ENCODE data around the gene APOBEC3G. TPM values are rescaled to one million over a fixed set of nuclear protein-coding genes. Genes with fewer than 3 reads are reported as not detected.

The APOBEC3G gene
- total and polyA plus RNA-seq, 2 donors (not counting 1 experiment from before 2014, with no cell fraction given), result 94.2 to 96.6 TPM

GRCh38 chr22:39098026-39098425, 21.0 kb downstream of the APOBEC3G start:
- Mint-ChIP-seq H3K27me3 (no peaks in the 10 kb centered on the region), H3K9me3 (ENCODE audit: insufficient read depth) (no peaks in the 10 kb centered on the region), H3K27ac (peak overlapping the region; percentile 98), H3K4me3 (peak overlapping the region; percentile 53), H3K4me1 (peaks cover 56% of the 10 kb centered on the region)
- no peak overlapping the region for H2AFZ ChIP-seq (ENCODE audit: insufficient read depth, low read depth, low read length, poor library complexity, severe bottlenecking)
- no peaks in the 10 kb centered on the region for H3K36me3 ChIP-seq (replicated peaks in 1 of 2; ENCODE audit: control extremely low read depth in 1 of 2, control insufficient read depth in 1 of 2, extremely low read depth in 1 of 2, insufficient read depth in 2 of 2, low read length in 1 of 2)
- peaks cover 53 to 54% of the 10 kb centered on the region in 2 donors for H3K4me1 ChIP-seq (ENCODE audit: control insufficient read depth in 2 of 2, insufficient read depth in 2 of 2, low read length in 2 of 2)
- peaks cover 5% of the 10 kb centered on the region for H3K79me2 ChIP-seq (ENCODE audit: control insufficient read depth, insufficient read depth, low read length)
- WGBS (ENCODE audit: insufficient coverage), result 59% methylated on average over 3 of the region's 6 CpGs
- H3K9me3 ChIP-seq (ENCODE audit: control extremely low read depth in 1 of 3, control insufficient read depth in 2 of 3, insufficient read depth in 1 of 3, low read length in 2 of 3), result no peaks in the 10 kb centered on the region
- H3K27ac ChIP-seq (ENCODE audit: low read length in 2 of 2), result peak overlapping the region; percentile 95 to 98
- CTCF ChIA-PET, result interaction anchor here (0.6 to 3.8 kb wide), 6 partner anchors 17 to 228 kb away, joined by 3 to 16 read pairs (median 4); no protein-coding TSS in a partner anchor
- peak overlapping the region; percentile 75 for H3K4me2 ChIP-seq (replicated peaks; ENCODE audit: low read depth, low read length, poor library complexity, severe bottlenecking)
- TF ChIP-seq CTCF (IDR thresholded peaks at IDR 0.05) (no peak), EZH2 (IDR thresholded peaks at IDR 0.05; ENCODE audit: borderline replicate concordance, insufficient read depth, low read depth, low read length, poor library complexity, severe bottlenecking) (no peak)
- no peaks in the 10 kb centered on the region for H4K20me1 ChIP-seq (ENCODE audit: control insufficient read depth, insufficient read depth, low read length, poor library complexity, severe bottlenecking)
- no peak overlapping the region for H3K4me3 ChIP-seq (ENCODE audit: control extremely low read depth in 1 of 5, extremely low read depth in 1 of 5, insufficient read depth in 1 of 5, low read depth in 2 of 5, low read length in 4 of 5)
- no peak for ATAC-seq (ENCODE audit: low read depth)
- intact Hi-C loops (cut with micrococcal nuclease), result loop anchor here (2.0 kb wide), 2 partner anchors 17 to 31 kb away; no protein-coding TSS in a partner anchor
- no peak overlapping the region for H3K9ac ChIP-seq (ENCODE audit: low read length)
- no peaks in the 10 kb centered on the region for H3K27me3 ChIP-seq (replicated peaks in 1 of 4; ENCODE audit: control extremely low read depth in 1 of 4, control insufficient read depth in 3 of 4, insufficient read depth in 4 of 4, low read length in 3 of 4)
- peak; percentile 54 for DNase-seq
- POLR2A ChIA-PET, result interaction anchor here (0.8 to 3.3 kb wide), 5 partner anchors 8 to 30 kb away, joined by 3 to 13 read pairs (median 11); partner anchors contain the start of gene APOBEC3G

- no peak for ATAC-seq (ENCODE audit: low read depth)
- POLR2A ChIA-PET, result interaction anchor here (0.8 to 3.3 kb wide), 8 partner anchors 9 to 31 kb away, joined by 3 to 13 read pairs (median 10); partner anchors contain the start of gene APOBEC3G
- peak overlapping the region; percentile 55 for H3K9ac ChIP-seq (ENCODE audit: low read length)
- Mint-ChIP-seq H3K4me1 (peaks cover 55% of the 10 kb centered on the region), H3K27ac (peak overlapping the region; percentile 98), H3K4me3 (peak overlapping the region; percentile 84), H3K9me3 (ENCODE audit: insufficient read depth) (no peaks in the 10 kb centered on the region), H3K27me3 (no peaks in the 10 kb centered on the region)
- H3K9me3 ChIP-seq (ENCODE audit: control extremely low read depth in 1 of 3, control insufficient read depth in 2 of 3, insufficient read depth in 1 of 3, low read length in 2 of 3), result no peaks in the 10 kb centered on the region
- DNase-seq, result peak; percentile 68
- peak overlapping the region; percentile 75 for H3K4me2 ChIP-seq (replicated peaks; ENCODE audit: low read depth, low read length, poor library complexity, severe bottlenecking)
- TF ChIP-seq CTCF (IDR thresholded peaks at IDR 0.05), result no peak
- no peak for TF ChIP-seq EZH2 (IDR thresholded peaks at IDR 0.05; ENCODE audit: borderline replicate concordance, insufficient read depth, low read depth, low read length, poor library complexity, severe bottlenecking)
- WGBS (ENCODE audit: insufficient coverage), result 58% methylated on average over 6 of the region's 8 CpGs
- peaks cover 5% of the 10 kb centered on the region for H3K79me2 ChIP-seq (ENCODE audit: control insufficient read depth, insufficient read depth, low read length)
- intact Hi-C loops (cut with micrococcal nuclease), result loop anchor here (2.0 kb wide), 2 partner anchors 16 to 32 kb away; no protein-coding TSS in a partner anchor
- H3K27ac ChIP-seq (ENCODE audit: low read length in 2 of 2), result peak overlapping the region; percentile 95 to 98
- peaks cover 53 to 54% of the 10 kb centered on the region in 2 donors for H3K4me1 ChIP-seq (ENCODE audit: control insufficient read depth in 2 of 2, insufficient read depth in 2 of 2, low read length in 2 of 2)
- peak overlapping the region in 1 of 5 experiments; percentile 52 for H3K4me3 ChIP-seq (ENCODE audit: control extremely low read depth in 1 of 5, extremely low read depth in 1 of 5, insufficient read depth in 1 of 5, low read depth in 2 of 5, low read length in 4 of 5)
- no peaks in the 10 kb centered on the region for H3K27me3 ChIP-seq (replicated peaks in 1 of 4; ENCODE audit: control extremely low read depth in 1 of 4, control insufficient read depth in 3 of 4, insufficient read depth in 4 of 4, low read length in 3 of 4)
- no peaks in the 10 kb centered on the region for H4K20me1 ChIP-seq (ENCODE audit: control insufficient read depth, insufficient read depth, low read length, poor library complexity, severe bottlenecking)
- no peak overlapping the region for H2AFZ ChIP-seq (ENCODE audit: insufficient read depth, low read depth, low read length, poor library complexity, severe bottlenecking)
- CTCF ChIA-PET, result interaction anchor here (1.0 to 3.8 kb wide), 9 partner anchors 12 to 229 kb away, joined by 3 to 16 read pairs (median 4); partner anchors contain the start of gene APOBEC3D
- H3K36me3 ChIP-seq (replicated peaks in 1 of 2; ENCODE audit: control extremely low read depth in 1 of 2, control insufficient read depth in 1 of 2, extremely low read depth in 1 of 2, insufficient read depth in 2 of 2, low read length in 1 of 2), result no peaks in the 10 kb centered on the region
Observed at GRCh38 chr22:39098576-39098975, 21.5 kb downstream of the APOBEC3G start.
